ENCODE results near the gene PSMD9. TPM values are rescaled to one million over a fixed set of nuclear protein-coding genes. Genes with fewer than 3 reads are reported as not detected.

PSMD9 gene
- total RNA-seq, 1 donor from 2014 or later = 44.2 TPM

DNA sequence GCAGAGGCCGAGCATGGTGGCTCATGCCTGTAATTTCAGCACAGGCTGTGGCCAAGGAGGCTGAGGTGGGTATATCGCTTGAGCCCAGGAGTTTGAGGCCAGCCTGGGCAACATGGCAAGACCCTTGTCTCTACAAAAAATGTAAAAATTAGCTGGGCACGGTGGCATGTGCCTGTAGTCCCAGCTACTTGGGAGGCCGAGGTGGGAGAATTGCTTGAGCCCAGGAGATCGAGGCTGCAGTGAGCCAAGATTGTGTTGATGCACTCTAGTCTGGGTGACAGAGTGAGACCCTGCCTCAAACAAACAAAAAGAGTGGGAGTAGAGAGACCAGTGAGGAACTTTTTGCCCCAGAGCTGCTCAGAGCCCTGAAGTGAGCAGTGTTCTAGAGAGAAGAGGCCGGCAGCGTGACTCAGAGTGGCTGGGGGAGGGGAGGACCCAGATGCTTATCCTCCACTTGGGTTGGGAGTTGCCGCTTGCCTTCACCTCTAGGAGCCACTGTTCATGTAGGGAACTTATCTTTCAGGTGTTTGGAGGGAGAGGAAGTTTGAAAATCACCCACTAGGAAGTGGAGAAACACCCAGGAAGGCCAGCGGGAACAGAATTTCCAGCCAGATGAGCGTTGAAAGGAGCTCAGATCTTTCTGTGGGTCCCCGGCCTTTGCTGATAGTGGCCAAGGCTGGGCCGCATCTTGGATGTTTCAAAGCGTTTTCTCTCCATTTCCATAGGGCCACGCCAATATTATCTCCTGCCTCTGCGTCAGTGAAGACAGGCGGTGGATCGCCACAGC lies 45.1 kb downstream of the PSMD9 start:
- TF ChIP-seq, protein P1, sequence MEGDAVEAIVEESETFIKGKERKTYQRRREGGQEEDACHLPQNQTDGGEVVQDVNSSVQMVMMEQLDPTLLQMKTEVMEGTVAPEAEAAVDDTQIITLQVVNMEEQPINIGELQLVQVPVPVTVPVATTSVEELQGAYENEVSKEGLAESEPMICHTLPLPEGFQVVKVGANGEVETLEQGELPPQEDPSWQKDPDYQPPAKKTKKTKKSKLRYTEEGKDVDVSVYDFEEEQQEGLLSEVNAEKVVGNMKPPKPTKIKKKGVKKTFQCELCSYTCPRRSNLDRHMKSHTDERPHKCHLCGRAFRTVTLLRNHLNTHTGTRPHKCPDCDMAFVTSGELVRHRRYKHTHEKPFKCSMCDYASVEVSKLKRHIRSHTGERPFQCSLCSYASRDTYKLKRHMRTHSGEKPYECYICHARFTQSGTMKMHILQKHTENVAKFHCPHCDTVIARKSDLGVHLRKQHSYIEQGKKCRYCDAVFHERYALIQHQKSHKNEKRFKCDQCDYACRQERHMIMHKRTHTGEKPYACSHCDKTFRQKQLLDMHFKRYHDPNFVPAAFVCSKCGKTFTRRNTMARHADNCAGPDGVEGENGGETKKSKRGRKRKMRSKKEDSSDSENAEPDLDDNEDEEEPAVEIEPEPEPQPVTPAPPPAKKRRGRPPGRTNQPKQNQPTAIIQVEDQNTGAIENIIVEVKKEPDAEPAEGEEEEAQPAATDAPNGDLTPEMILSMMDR (conservative IDR thresholded peaks at IDR 0.05; ENCODE audit: low read depth, low read length) = no peak
- DNase-seq (ENCODE audit: low read depth) = no peak
- H3K4me3 ChIP-seq (ENCODE audit: low read depth, low read length) = no peak overlapping the region

DNA sequence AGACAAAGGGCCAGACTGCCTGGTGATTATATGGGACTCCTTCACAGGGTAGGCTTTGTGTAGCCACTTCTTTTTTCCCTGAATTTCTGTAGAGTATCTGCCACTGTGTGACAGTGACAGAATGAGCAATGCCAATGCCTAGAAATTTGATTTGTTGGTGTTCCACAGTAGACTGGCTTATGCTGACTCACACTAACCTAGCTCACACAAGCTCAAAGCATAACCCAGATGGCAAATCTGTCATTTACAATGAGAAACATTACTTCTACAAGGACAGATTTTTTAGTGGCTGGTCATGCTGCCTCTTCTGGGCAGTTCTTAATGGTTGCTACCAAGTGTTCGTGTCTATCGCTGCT lies 45.7 kb downstream of the PSMD9 start:
- TF ChIP-seq, protein P1 (conservative IDR thresholded peaks at IDR 0.05; ENCODE audit: low read depth, low read length) = no peak
- H3K4me3 ChIP-seq (ENCODE audit: low read depth, low read length) = no peak overlapping the region
- DNase-seq (ENCODE audit: low read depth) = no peak

DNA sequence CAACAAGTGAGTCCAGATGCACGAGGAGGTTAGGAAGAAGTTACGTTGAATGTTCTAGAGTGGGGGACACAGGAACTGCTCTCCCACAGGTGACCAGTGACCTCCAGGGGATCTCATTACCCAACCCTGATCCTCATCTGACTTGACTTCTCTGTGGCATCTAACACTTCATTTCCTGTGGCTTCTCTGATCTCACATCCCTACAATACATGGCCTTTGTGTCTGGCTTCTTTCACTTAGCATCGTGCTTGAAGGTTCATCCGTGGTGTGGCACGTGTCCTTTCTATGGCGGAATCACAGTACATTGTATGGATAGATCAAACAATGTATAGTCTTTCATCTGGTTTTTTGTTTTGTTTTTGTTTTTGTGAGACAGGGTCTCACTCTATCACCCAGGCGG lies 49.1 kb downstream of the PSMD9 start:
- TF ChIP-seq, protein P1 (conservative IDR thresholded peaks at IDR 0.05; ENCODE audit: low read depth, low read length) = no peak
- DNase-seq (ENCODE audit: low read depth) = no peak
- H3K4me3 ChIP-seq (ENCODE audit: low read depth, low read length) = no peak overlapping the region

DNA sequence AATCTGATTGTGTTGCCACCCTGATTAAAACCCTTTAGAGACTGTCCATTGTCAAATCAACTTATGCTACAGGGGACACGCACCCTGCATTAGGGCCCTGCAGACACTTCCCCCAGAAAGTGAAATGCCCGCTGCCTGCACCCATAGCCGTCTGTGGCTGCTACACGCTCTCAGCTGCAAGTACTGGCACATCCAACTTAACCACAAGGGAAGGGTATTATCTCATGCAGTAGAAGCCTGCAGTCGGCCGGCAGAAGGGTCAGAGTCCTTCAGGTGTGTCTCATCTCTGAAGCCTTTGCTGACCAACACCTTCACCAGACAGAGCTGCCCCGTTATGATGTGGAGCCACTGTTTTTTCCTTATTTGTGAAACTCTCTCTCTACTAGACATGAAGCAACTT lies 50.6 kb downstream of the PSMD9 start:
- TF ChIP-seq, protein P1 (conservative IDR thresholded peaks at IDR 0.05; ENCODE audit: low read depth, low read length) = no peak
- H3K4me3 ChIP-seq (ENCODE audit: low read depth, low read length) = no peak overlapping the region
- DNase-seq (ENCODE audit: low read depth) = no peak

DNA sequence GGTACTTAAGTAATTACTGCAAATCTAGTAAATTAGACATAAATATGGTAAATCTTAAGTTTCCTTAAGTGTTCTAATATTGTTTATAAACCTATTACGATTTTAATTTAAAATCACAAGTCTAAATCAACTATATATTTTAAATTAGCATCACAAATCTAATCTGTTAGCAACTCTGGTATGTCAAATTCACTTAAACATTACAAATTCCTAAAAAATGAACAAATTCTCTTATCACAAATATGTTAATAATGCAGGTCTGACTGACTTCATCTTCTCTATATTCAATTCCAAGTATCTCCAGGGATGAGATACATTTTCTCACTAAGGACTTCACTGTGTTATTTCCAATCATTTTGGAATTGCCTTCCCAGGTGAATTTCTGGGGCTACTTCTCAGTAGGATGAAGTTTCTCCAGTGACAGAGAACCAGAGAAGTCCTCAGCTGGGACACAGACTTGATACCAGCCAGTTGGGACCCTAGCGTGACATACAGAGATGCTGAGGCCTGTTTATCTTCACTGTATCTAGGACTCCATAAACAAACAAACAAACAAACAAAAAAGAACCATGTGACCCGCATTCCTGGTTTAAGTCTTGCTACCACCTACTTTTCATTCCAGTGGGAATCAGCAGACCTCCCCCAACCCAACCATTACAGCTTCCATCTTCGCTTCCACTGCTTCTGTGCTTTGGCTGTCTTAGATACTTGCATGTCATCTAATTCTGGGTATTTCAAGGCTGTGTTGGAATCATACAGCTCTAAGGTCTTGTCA lies 51.6 kb downstream of the PSMD9 start:
- no peak for DNase-seq (ENCODE audit: low read depth)
- no peak overlapping the region for H3K4me3 ChIP-seq (ENCODE audit: low read depth, low read length)
- TF ChIP-seq, protein P1 (conservative IDR thresholded peaks at IDR 0.05; ENCODE audit: low read depth, low read length) = no peak

DNA sequence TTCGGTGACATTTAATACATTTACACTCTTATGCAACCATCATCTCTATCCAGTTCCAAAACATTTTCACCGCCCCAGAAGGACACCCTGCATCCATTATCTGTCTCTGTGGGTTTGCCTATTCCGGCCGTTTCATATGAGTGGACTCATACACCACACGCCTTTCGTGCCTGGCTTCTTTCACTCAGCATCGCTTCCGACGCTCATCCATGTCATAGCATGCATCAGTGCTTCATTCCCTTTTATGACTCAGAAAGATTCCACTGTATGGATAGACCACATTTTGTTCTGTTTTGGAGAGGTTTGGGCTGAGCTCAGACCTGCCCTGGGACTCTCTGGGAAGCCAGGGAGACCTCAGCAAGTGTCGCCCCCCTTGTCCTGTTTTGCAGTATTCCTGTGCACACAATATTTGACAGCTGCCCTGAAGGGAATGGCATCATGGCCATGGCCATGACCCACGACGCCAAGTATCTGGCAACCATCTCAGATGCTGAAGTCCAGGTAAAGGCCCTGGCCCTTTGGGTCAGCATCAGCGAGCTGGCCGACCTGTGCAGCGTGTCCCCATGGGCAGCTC lies 53.6 kb downstream of the PSMD9 start:
- no peak for DNase-seq (ENCODE audit: low read depth)
- TF ChIP-seq, protein P1 (conservative IDR thresholded peaks at IDR 0.05; ENCODE audit: low read depth, low read length) = no peak
- no peak overlapping the region for H3K4me3 ChIP-seq (ENCODE audit: low read depth, low read length)
